HFF-Myc (cell line): ENCODE results near the gene ACACB.

Source experiments
- DNase-seq: peaks from one replicate; pipeline ENCODE4 v3.0.0-alpha.2; 2011; ENCODE audit warnings: low read depth; ENCODE audit errors: extremely low read depth
- H3K4me3 ChIP-seq: replicated peaks from 2 replicates; pipeline ENCODE4 v1.5.1; 2011; ENCODE audit warnings: low read depth, mild to moderate bottlenecking, control low read depth, low read length
- TF ChIP-seq, protein P1 (sequence below): IDR thresholded peaks from 2 replicates; pipeline ENCODE4 v1.5.1; 2012; ENCODE audit warnings: mild to moderate bottlenecking, low read depth, low read length, control low read depth; ENCODE audit errors: missing control alignments

ACACB gene

DNA sequence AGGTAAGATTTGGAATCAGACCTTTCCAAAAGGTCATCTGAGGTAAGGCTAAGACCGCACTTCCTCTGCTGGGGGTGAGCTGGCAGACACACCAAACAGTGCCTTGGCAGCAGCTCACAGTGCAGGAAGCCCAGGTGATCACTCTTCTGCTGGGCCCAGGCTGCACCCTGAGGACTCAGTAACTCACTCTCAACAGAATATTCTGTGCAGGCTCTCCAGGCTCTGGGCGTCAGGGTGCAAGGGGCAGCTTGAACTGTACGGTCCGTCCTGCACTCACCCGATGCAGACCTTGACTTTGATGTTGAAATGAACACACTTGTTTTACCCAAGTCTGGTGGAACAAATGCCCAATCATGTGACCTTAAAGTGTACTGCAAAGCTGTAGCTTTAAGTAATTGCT lies 29.1 kb upstream of the ACACB start:
- TF ChIP-seq, protein P1, sequence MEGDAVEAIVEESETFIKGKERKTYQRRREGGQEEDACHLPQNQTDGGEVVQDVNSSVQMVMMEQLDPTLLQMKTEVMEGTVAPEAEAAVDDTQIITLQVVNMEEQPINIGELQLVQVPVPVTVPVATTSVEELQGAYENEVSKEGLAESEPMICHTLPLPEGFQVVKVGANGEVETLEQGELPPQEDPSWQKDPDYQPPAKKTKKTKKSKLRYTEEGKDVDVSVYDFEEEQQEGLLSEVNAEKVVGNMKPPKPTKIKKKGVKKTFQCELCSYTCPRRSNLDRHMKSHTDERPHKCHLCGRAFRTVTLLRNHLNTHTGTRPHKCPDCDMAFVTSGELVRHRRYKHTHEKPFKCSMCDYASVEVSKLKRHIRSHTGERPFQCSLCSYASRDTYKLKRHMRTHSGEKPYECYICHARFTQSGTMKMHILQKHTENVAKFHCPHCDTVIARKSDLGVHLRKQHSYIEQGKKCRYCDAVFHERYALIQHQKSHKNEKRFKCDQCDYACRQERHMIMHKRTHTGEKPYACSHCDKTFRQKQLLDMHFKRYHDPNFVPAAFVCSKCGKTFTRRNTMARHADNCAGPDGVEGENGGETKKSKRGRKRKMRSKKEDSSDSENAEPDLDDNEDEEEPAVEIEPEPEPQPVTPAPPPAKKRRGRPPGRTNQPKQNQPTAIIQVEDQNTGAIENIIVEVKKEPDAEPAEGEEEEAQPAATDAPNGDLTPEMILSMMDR = no peak
- no peak for DNase-seq
- H3K4me3 ChIP-seq = no peak overlapping the region

DNA sequence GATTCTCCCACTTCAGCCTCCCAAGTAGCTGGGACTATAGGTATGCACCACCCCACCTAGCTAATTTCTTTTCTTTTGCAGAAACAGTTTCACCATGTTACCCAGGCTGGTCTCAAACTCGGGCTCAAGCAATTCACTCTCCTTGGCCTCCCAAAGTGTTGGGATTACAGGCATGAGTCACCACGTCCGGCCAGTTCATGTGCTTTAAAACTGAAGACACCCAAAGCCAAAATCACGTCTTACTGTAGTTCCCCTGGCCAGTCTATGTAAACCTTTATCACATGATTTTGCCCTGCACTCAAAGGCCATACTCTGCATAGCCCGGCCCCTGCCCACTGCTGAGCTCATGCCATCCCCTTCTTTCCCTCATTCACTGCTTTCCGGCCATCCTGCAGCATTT lies 27.6 kb upstream of the ACACB start:
- no peak for DNase-seq
- TF ChIP-seq, protein P1 = no peak
- no peak overlapping the region for H3K4me3 ChIP-seq

DNA sequence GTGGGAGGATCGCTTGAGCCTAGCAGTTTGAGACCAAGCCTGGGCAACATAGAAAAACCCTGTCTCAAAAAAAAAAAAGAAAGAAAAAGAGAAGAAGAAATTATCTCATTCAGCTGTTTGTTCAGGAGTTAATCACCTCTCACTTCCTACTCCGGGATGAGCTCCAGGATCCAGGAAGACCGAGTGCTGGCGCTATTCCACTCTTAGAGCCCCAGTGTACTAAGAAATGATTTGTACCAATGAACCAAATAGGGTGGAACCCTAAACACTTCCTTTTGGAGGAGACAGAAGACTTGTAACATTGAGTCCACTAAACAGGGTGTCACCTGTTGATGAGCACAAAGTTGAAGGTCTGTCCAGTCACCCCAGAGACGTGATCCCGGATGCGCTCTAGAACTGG lies 26.7 kb upstream of the ACACB start:
- TF ChIP-seq, protein P1 = no peak
- DNase-seq = no peak
- H3K4me3 ChIP-seq = no peak overlapping the region

DNA sequence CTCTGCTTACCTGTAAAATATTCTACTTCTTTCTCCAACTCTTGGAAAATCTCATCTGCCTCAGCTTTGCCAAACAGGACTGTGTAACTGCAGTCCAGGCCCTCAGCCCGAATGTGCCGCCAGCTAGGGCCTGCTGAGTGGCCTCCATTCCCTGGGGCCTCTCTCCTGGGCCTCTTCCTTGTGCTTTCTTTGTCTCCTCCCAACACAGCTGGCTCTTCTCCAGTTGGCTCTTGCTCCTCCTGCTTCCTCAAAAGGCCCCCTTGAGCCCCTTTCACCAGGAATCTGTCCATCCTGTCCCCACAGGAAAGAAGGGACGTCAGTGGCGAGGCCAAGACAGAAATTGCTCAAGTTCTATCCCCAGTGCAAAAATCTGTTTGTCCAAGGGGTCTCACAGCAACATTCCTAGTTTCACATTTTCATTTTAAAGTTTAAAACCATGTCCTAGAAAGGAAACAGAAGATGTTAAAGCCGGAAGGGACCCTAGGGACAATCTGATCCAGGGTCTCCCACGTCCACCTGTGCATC lies 23.8 kb upstream of the ACACB start:
- H3K4me3 ChIP-seq = peak overlapping the region; percentile 58
- no peak for DNase-seq
- TF ChIP-seq, protein P1 = no peak

DNA sequence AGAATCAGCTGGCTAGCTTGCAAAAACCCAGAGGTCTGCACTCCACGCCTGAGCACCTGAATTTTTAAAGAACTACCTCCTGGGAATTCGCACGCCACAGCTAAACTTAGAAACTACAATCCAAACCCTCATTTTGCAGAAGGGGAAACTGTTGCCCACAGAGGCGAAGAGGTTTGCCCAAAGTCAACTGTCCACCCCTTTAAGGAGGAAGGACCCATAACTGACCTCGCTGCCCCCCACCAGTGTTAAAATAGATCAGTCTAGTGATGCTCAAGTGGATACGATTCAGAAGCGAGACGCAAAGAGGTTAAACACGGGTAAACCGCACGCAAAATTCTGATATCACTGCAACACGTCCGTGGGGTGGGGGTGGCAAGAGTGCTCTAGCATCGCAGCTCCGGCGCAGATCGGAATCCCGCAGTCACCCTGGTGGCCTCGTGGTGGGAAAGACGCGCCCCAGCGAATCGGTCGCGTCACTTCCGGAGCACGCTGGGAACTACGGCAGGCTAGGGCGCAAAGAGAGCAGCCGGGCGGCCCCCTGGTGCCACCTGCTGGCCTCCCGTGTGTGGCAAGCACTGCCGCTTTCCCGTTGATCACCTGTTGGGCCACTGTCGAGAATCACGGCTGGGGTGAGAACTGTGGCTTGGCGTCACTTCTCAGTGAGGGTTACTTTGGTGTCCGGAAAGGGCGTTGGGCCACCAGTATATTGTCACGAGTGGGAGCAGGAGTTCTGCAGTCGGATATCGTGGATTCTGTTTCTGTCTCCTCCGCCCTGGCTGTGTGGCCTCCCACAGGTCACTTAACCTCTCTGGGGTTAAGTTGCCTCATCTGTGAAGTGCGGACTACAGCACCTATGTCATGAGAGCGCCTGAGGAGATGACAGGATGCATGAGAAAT lies 23.1 kb upstream of the ACACB start, which contains the start of gene ALKBH2:
Gene ALKBH2 (minus strand): TSS at position 451 of the 897 bp plus-strand sequence. CDS start 686 bp downstream, outside the sequence.
- TF ChIP-seq, protein P1 = peak; percentile 92
- DNase-seq = peak; percentile 73
- peak within 1 kb of the TSS; percentile 58 for H3K4me3 ChIP-seq

DNA sequence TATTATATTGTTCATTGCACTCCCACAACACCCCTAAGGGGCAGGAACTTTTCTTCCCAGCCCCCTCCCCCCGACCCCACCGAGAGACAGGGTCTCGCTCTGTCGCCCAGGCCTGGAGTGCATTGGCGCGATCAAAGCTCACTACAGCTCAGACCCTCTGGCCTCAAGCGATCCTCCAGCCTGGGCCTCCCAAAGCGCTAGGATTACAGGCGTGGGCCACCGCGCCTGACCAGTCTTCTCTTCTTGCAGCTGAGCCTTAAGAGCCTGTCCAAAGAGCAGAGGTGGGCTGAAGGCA lies 19.3 kb upstream of the ACACB start:
- no peak for DNase-seq
- TF ChIP-seq, protein P1 = no peak
- H3K4me3 ChIP-seq = peak overlapping the region; percentile 81
